OCI-LY3 (cell line): ENCODE results near the gene CALHM3.

ENCODE experiments used
- EZH2phosphoT487 ChIP-seq: fragments of 200-600 bp; shearing (Covaris generic); IDR thresholded peaks from 2 replicates; pipeline ENCODE4 v1.6.1; 2018; ENCODE audit warnings: antibody characterized with exemption, mixed run types, low read depth
- TF ChIP-seq, protein P1 (sequence below): fragments of 200-600, 300-600 bp; sonication (generic); IDR thresholded peaks from 2 replicates; pipeline ENCODE4 v1.5.1; 2014; ENCODE audit warnings: antibody characterized with exemption, low read length, low read depth

DNA sequence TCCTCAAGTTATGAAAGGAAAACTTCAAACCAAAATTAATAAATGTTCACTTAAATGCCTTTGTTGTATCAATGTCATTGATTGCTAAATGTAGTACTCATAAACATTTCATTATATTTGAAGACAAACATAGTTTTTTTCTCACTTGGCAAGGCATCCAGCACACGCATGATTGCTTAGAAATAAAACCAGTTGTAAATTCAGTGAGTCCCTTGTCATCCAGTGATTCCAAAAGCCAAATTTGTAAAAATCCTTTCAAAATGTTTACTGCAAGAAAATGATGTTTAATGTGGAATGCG lies 8.3 kb upstream of the CALHM3 start:
- TF ChIP-seq, protein P1, sequence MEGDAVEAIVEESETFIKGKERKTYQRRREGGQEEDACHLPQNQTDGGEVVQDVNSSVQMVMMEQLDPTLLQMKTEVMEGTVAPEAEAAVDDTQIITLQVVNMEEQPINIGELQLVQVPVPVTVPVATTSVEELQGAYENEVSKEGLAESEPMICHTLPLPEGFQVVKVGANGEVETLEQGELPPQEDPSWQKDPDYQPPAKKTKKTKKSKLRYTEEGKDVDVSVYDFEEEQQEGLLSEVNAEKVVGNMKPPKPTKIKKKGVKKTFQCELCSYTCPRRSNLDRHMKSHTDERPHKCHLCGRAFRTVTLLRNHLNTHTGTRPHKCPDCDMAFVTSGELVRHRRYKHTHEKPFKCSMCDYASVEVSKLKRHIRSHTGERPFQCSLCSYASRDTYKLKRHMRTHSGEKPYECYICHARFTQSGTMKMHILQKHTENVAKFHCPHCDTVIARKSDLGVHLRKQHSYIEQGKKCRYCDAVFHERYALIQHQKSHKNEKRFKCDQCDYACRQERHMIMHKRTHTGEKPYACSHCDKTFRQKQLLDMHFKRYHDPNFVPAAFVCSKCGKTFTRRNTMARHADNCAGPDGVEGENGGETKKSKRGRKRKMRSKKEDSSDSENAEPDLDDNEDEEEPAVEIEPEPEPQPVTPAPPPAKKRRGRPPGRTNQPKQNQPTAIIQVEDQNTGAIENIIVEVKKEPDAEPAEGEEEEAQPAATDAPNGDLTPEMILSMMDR: no peak
- no peak for TF ChIP-seq EZH2phosphoT487
